ENCODE measurements around the gene SHTN1. TPM values are rescaled to one million over a fixed set of nuclear protein-coding genes. Genes with fewer than 3 reads are reported as not detected.

SHTN1 gene
- total and polyA plus RNA-seq, 2 of the 4 experiments (the other 2 are of a cell fraction) = 0.54 to 2.3 TPM

- Histone ChIP-seq H3K9me3 (ENCODE audit: control insufficient read depth, insufficient read depth, low read length) (no peaks in the 10 kb centered on the region), H2BK120ac (ENCODE audit: low read depth, low read length) (no peak overlapping the region), H3K14ac (replicated peaks; ENCODE audit: low read depth, low read length) (no peak overlapping the region), H3K9ac (ENCODE audit: low read depth, low read length) (no peak overlapping the region), H3K18ac (ENCODE audit: low read depth, low read length) (no peak overlapping the region), H3K4me3 (ENCODE audit: insufficient read depth, low read depth, low read length) (no peak overlapping the region), H2AK9ac (replicated peaks; ENCODE audit: low read depth, low read length, poor library complexity) (peak overlapping the region; percentile 25), H3K36me3 (ENCODE audit: control insufficient read depth, insufficient read depth, low read length) (no peaks in the 10 kb centered on the region), H3K27ac (ENCODE audit: insufficient read depth, low read length) (no peak overlapping the region), H3K23ac (ENCODE audit: low read depth, low read length) (no peak overlapping the region), H2BK15ac (ENCODE audit: low read depth, low read length) (no peak overlapping the region), H4K20me1 (ENCODE audit: insufficient read depth, low read length) (peaks cover 4% of the 10 kb centered on the region; the same call in 1 of the 2 replicates), H2BK5ac (ENCODE audit: low read depth, low read length, poor library complexity, severe bottlenecking) (no peak overlapping the region), H4K91ac (ENCODE audit: insufficient read depth, low read depth, low read length) (no peak overlapping the region), H4K8ac (ENCODE audit: low read depth in 2 of 2, low read length in 2 of 2) (no peak overlapping the region), H3K27me3 (ENCODE audit: control insufficient read depth, insufficient read depth, low read length) (no peaks in the 10 kb centered on the region), H3K4me1 (ENCODE audit: control insufficient read depth, insufficient read depth, low read length) (peaks cover 7% of the 10 kb centered on the region), H4K5ac (ENCODE audit: low read depth, low read length) (no peak overlapping the region), H2BK20ac (ENCODE audit: low read depth, low read length) (no peak overlapping the region), H3K4me2 (ENCODE audit: low read depth, low read length) (peak overlapping the region; percentile 47; the same call in 1 of the 2 replicates), H2AK5ac (ENCODE audit: low read depth, low read length) (no peak overlapping the region), H3K9me1 (ENCODE audit: insufficient read depth, low read length) (peaks cover 16% of the 10 kb centered on the region), H3K4ac (ENCODE audit: low read depth, low read length) (0 out of 2 replicates have a peak overlapping the region, but pooled peaks have one; percentile 23), H3K79me1 (ENCODE audit: low read depth in 1 of 2, low read length in 2 of 2) (no peaks in the 10 kb centered on the region), H3K56ac (ENCODE audit: extremely low read depth, insufficient read depth, low read length) (no peak overlapping the region), H2AFZ (replicated peaks; ENCODE audit: low read length, poor library complexity) (no peak overlapping the region)
- POLR2A ChIA-PET (ENCODE audit: unreplicated experiment) = no interaction called here
- in situ Hi-C loops (cut with MboI; ENCODE audit: low sequenced_read_pairs) (no loop called here), dilution Hi-C loops (cut with HindIII; ENCODE audit: low sequenced_read_pairs, unreplicated experiment) (no loop called here), intact Hi-C loops (cut with micrococcal nuclease) (loop anchor here (5.0 kb wide), 1 partner anchor 279 kb away; no protein-coding TSS in a partner anchor)
- no CpG with 5 or more reads among the region's 7 CpGs for WGBS, 2 experiments (ENCODE audit: extremely low coverage in 2 of 2, insufficient read length in 1 of 2)
- ATAC-seq (ENCODE audit: low read depth) (peak; percentile 85), DNase-seq (peak; percentile 89)
- BruUV-seq (replicated peaks) = no TSS peak
- CTCF ChIA-PET = interaction anchor here (0.5 to 0.8 kb wide), 3 partner anchors 10 to 1856 kb away, joined by 3 to 4 read pairs (median 4); no protein-coding TSS in a partner anchor
- TF ChIP-seq CEBPB (IDR thresholded peaks at IDR 0.05; ENCODE audit: low read depth, low read length) (peak; percentile 92), NFE2L2 (IDR thresholded peaks at IDR 0.05; ENCODE audit: low read depth, low read length) (no peak), BHLHE40 (IDR thresholded peaks at IDR 0.05; ENCODE audit: low read depth, low read length) (0 out of 2 replicates have a peak, but pooled peaks have one; percentile 19)
Observed at GRCh38 chr10:116888380-116889055, 116.5 kb downstream of the SHTN1 start.
